Measurements from ENCODE around the gene TSGA10IP.

Gene TSGA10IP

GRCh38 chr11:65962141-65962564 lies 16.9 kb downstream of the TSGA10IP start:
- Histone ChIP-seq H3K4me3 (ENCODE audit: extremely low read depth, insufficient read depth, low read length, poor library complexity, severe bottlenecking) (peak overlapping the region; percentile 86), H3K27ac (ENCODE audit: low read depth, low read length, severe bottlenecking) (no peak overlapping the region), H3K4me1 (ENCODE audit: control insufficient read depth, insufficient read depth, low read length, poor library complexity, severe bottlenecking) (peaks cover 5% of the 10 kb centered on the region), H3K9me3 (ENCODE audit: control insufficient read depth, low read length) (no peaks in the 10 kb centered on the region), H3K36me3 (ENCODE audit: control insufficient read depth, insufficient read depth, low read length) (peaks cover 36% of the 10 kb centered on the region)
- WGBS, 2 experiments (ENCODE audit: insufficient coverage in 2 of 2): 8 to 11% methylated on average over 6 to 12 of the region's 13 CpGs

GRCh38 chr11:65964906-65965305 lies 19.6 kb downstream of the TSGA10IP start:
- H3K9me3 ChIP-seq (ENCODE audit: control insufficient read depth, low read length): no peaks in the 10 kb centered on the region
- no peak overlapping the region for H3K4me3 ChIP-seq (ENCODE audit: extremely low read depth, insufficient read depth, low read length, poor library complexity, severe bottlenecking)
- H3K36me3 ChIP-seq (ENCODE audit: control insufficient read depth, insufficient read depth, low read length): peaks cover 64% of the 10 kb centered on the region
- 81 to 94% methylated on average over 6 to 7 of the region's 10 CpGs for WGBS, 2 experiments (ENCODE audit: insufficient coverage in 2 of 2)
- H3K27ac ChIP-seq (ENCODE audit: low read depth, low read length, severe bottlenecking): no peak overlapping the region
- peaks cover 5% of the 10 kb centered on the region for H3K4me1 ChIP-seq (ENCODE audit: control insufficient read depth, insufficient read depth, low read length, poor library complexity, severe bottlenecking)

- H3K4me3 ChIP-seq (ENCODE audit: extremely low read depth, insufficient read depth, low read length, poor library complexity, severe bottlenecking): no peak overlapping the region
- H3K27ac ChIP-seq (ENCODE audit: low read depth, low read length, severe bottlenecking): no peak overlapping the region
- peaks cover 5% of the 10 kb centered on the region for H3K4me1 ChIP-seq (ENCODE audit: control insufficient read depth, insufficient read depth, low read length, poor library complexity, severe bottlenecking)
- H3K9me3 ChIP-seq (ENCODE audit: control insufficient read depth, low read length): no peaks in the 10 kb centered on the region
- peaks cover 70% of the 10 kb centered on the region for H3K36me3 ChIP-seq (ENCODE audit: control insufficient read depth, insufficient read depth, low read length)
- 98 to 99% methylated on average over 34 of the region's 36 CpGs for WGBS, 2 experiments (ENCODE audit: insufficient coverage in 2 of 2)
Measured at GRCh38 chr11:65965986-65966762, 20.9 kb downstream of the TSGA10IP start.

GRCh38 chr11:65967329-65967934 lies 22.2 kb downstream of the TSGA10IP start:
- Histone ChIP-seq H3K4me1 (ENCODE audit: control insufficient read depth, insufficient read depth, low read length, poor library complexity, severe bottlenecking) (peaks cover 5% of the 10 kb centered on the region), H3K27ac (ENCODE audit: low read depth, low read length, severe bottlenecking) (no peak overlapping the region), H3K4me3 (ENCODE audit: extremely low read depth, insufficient read depth, low read length, poor library complexity, severe bottlenecking) (no peak overlapping the region), H3K36me3 (ENCODE audit: control insufficient read depth, insufficient read depth, low read length) (peaks cover 79% of the 10 kb centered on the region), H3K9me3 (ENCODE audit: control insufficient read depth, low read length) (no peaks in the 10 kb centered on the region)
- 94 to 95% methylated on average over 21 to 23 of the region's 30 CpGs for WGBS, 2 experiments (ENCODE audit: insufficient coverage in 2 of 2)

- Histone ChIP-seq H3K36me3 (ENCODE audit: control insufficient read depth, insufficient read depth, low read length) (peaks cover 89% of the 10 kb centered on the region), H3K4me1 (ENCODE audit: control insufficient read depth, insufficient read depth, low read length, poor library complexity, severe bottlenecking) (no peaks in the 10 kb centered on the region), H3K27ac (ENCODE audit: low read depth, low read length, severe bottlenecking) (no peak overlapping the region), H3K4me3 (ENCODE audit: extremely low read depth, insufficient read depth, low read length, poor library complexity, severe bottlenecking) (no peak overlapping the region), H3K9me3 (ENCODE audit: control insufficient read depth, low read length) (no peaks in the 10 kb centered on the region)
- WGBS, 2 experiments (ENCODE audit: insufficient coverage in 2 of 2): 91 to 97% methylated on average over 14 to 15 of the region's 15 CpGs
Measured at GRCh38 chr11:65968600-65969482, 23.6 kb downstream of the TSGA10IP start.

GRCh38 chr11:65972116-65972515 lies 26.8 kb downstream of the TSGA10IP start:
- H3K4me3 ChIP-seq (ENCODE audit: extremely low read depth, insufficient read depth, low read length, poor library complexity, severe bottlenecking): no peak overlapping the region
- H3K27ac ChIP-seq (ENCODE audit: low read depth, low read length, severe bottlenecking): no peak overlapping the region
- H3K4me1 ChIP-seq (ENCODE audit: control insufficient read depth, insufficient read depth, low read length, poor library complexity, severe bottlenecking): no peaks in the 10 kb centered on the region
- 94 to 98% methylated on average over 5 to 7 of the region's 8 CpGs for WGBS, 2 experiments (ENCODE audit: insufficient coverage in 2 of 2)
- H3K36me3 ChIP-seq (ENCODE audit: control insufficient read depth, insufficient read depth, low read length): peaks cover 81% of the 10 kb centered on the region
- H3K9me3 ChIP-seq (ENCODE audit: control insufficient read depth, low read length): no peaks in the 10 kb centered on the region

- WGBS, 2 experiments (ENCODE audit: insufficient coverage in 2 of 2): 90 to 91% methylated on average over 11 to 13 of the region's 13 CpGs
Measured at GRCh38 chr11:65973439-65974110, 28.3 kb downstream of the TSGA10IP start.

GRCh38 chr11:65975771-65976170 lies 30.5 kb downstream of the TSGA10IP start:
- Histone ChIP-seq H3K9me3 (ENCODE audit: control insufficient read depth, low read length) (no peaks in the 10 kb centered on the region), H3K4me3 (ENCODE audit: extremely low read depth, insufficient read depth, low read length, poor library complexity, severe bottlenecking) (no peak overlapping the region), H3K27ac (ENCODE audit: low read depth, low read length, severe bottlenecking) (no peak overlapping the region), H3K36me3 (ENCODE audit: control insufficient read depth, insufficient read depth, low read length) (peaks cover 79% of the 10 kb centered on the region), H3K4me1 (ENCODE audit: control insufficient read depth, insufficient read depth, low read length, poor library complexity, severe bottlenecking) (no peaks in the 10 kb centered on the region)
- 92 to 98% methylated on average over 9 of the region's 9 CpGs for WGBS, 2 experiments (ENCODE audit: insufficient coverage in 2 of 2)

More at GRCh38 chr11:65973439-65974110, 28.3 kb downstream of the TSGA10IP start:
- Histone ChIP-seq H3K36me3 (ENCODE audit: control insufficient read depth, insufficient read depth, low read length) (peaks cover 81% of the 10 kb centered on the region), H3K4me1 (ENCODE audit: control insufficient read depth, insufficient read depth, low read length, poor library complexity, severe bottlenecking) (no peaks in the 10 kb centered on the region), H3K9me3 (ENCODE audit: control insufficient read depth, low read length) (no peaks in the 10 kb centered on the region), H3K27ac (ENCODE audit: low read depth, low read length, severe bottlenecking) (no peak overlapping the region), H3K4me3 (ENCODE audit: extremely low read depth, insufficient read depth, low read length, poor library complexity, severe bottlenecking) (no peak overlapping the region)

- Histone ChIP-seq H3K27ac (ENCODE audit: low read depth, low read length, severe bottlenecking) (no peak overlapping the region), H3K4me3 (ENCODE audit: extremely low read depth, insufficient read depth, low read length, poor library complexity, severe bottlenecking) (no peak overlapping the region), H3K36me3 (ENCODE audit: control insufficient read depth, insufficient read depth, low read length) (peaks cover 79% of the 10 kb centered on the region), H3K9me3 (ENCODE audit: control insufficient read depth, low read length) (no peaks in the 10 kb centered on the region), H3K4me1 (ENCODE audit: control insufficient read depth, insufficient read depth, low read length, poor library complexity, severe bottlenecking) (no peaks in the 10 kb centered on the region)
- WGBS, 2 experiments (ENCODE audit: insufficient coverage in 2 of 2): 92 to 94% methylated on average over 39 to 42 of the region's 43 CpGs
Measured at GRCh38 chr11:65976216-65977176, 31.2 kb downstream of the TSGA10IP start.
